GM04504 (cell line): ENCODE results near the gene PLXDC2.

Experiments used
- DNase-seq: peaks from one replicate; pipeline ENCODE4 v3.0.0-alpha.2; 2012; ENCODE audit warnings: low read depth

The PLXDC2 gene

DNA sequence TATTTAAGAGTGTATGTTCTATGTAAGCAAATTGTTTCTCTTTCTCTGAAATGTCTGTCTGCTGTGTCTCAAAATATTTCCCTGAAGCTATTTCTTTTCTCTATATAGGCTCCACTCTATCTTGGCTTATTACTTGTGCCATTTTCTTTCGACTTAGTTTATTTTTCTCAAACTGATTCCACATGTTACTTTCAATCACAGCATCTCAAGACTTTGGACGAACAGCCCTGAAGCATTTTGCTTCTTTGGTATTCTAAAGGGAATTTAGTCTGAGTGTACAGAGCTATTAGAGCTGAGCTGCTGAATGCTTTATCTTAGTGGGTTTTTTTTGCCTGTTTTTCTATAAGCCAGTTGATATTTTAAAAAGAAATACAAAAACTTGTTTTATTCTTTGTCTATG is 95.7 kb downstream of the PLXDC2 start:
- no peak for DNase-seq

DNA sequence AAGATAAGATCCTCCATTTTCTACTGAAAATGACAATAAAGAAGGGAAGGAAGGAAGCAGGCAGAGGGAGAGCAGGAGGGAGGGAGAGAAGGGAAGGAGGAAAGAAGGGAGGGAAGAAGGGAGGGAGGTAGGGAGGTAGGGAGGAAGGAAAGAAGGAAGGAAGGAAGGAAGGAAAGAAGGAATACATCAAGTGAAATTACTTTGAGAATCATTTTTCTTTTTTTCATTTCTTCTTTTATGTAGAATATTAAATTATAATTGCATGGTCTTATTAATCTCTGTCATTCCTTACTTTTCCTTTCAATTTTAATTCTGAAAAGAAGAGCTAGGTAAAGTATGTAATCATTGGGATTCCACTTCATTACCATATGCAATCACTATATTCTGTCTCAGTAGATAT is 97.8 kb downstream of the PLXDC2 start:
- no peak for DNase-seq

DNA sequence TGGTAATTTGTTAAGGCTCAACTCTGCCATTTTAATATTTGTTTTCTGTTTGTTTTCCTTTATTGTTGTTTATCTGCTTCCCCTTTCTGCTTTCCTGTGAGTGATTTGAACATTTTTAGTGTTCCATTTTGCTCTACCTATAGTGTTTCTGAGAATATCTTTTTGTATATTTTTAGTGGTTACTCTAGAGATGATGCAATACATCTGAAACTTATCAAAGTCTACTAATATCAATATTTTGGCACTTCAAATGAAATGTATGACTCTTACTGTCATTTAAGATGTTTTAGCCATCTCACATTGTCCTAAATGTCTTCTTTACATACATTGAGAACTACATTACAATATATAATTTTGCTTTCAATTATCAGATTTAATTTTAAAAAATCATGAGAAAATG is 98.9 kb downstream of the PLXDC2 start:
- DNase-seq = no peak

DNA sequence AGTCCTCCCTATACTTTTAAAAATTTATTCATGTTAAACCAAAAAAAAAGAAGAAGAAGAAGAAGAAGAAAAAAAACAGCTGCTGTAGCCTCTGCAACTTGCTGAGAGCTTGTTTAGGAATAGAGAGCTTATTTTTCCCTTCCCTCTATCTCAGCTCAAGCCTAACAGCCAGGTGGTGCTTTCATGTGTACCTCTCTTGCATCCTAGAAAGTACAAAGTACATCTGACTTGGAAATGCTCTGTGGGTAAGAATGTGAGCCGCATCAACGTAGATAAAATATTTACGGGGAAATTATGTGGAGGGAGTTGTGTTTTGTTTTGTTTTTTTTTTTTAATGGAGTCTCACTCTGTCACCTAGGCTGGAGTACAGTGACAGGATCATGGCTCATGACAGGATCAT is 99.6 kb downstream of the PLXDC2 start:
- no peak for DNase-seq

DNA sequence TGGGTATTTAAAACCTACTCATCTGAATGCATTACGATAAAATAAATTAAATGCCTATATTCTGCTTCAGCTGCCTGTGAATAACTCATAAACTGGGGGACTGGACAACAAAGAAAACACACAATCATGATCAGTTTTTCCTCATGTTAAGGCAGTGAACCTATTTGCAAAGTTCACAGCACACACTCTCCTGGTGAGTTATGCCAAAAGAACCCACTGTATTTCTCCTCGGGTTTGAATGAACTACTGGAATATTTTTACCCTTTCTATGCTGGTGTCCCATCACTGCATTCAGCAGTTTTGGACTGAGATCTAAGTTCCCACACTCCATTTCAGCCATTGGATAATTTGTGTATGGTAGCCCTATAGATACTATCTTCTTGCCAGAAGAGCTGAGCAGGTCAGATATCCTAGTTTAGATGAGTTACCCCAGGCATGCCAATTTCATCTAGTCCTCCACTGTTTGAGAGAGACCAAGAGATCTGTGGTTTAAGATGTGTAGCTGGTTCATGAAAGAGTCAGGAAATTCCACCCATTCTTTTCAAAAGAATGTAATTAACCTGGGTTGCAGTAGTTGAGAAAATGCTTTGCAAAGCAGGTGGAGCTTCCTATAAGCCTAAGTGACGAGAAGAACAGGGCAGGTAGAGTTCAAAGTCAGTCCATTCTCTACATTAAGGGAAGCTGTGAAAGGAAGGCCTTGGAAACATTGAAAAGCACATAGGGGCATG is 101.7 kb downstream of the PLXDC2 start:
- no peak for DNase-seq

DNA sequence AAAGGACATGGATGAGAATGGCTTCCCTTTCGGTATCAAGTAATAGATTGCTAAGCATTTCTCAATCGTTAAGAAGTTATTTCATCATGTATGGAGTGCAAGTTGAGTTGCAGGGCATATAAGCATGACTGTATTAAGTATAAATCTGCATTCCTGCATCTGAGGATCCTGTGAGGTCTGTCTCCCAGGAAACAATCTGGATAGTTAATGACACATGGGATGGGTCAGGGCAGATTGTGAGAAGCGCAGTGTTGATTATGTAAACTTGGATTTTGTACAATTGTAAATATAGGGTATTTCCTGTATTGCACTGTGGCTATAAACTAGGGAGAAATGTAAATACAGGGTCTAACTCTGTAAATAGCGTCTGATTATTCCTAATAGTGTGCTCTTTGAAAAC is 102.6 kb downstream of the PLXDC2 start:
- DNase-seq = no peak

DNA sequence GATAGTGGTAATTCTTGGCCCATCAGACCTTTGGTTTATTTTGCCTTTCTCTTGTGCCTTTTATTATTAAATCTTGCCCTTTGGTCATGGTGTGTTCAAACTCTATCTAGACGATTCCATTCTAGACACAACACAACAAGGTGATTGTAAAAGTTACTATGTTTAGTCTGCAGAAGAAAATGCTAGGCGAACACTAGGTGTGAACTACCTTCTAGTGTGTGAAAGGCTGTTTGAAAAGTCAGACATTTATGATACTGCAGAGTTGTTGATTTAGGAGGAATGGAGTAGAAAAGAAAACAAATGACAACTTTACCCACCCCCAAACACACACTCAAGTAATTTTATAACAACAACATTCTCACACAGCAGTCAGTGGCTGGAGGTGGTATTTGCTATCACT is 103.4 kb downstream of the PLXDC2 start:
- DNase-seq = no peak

DNA sequence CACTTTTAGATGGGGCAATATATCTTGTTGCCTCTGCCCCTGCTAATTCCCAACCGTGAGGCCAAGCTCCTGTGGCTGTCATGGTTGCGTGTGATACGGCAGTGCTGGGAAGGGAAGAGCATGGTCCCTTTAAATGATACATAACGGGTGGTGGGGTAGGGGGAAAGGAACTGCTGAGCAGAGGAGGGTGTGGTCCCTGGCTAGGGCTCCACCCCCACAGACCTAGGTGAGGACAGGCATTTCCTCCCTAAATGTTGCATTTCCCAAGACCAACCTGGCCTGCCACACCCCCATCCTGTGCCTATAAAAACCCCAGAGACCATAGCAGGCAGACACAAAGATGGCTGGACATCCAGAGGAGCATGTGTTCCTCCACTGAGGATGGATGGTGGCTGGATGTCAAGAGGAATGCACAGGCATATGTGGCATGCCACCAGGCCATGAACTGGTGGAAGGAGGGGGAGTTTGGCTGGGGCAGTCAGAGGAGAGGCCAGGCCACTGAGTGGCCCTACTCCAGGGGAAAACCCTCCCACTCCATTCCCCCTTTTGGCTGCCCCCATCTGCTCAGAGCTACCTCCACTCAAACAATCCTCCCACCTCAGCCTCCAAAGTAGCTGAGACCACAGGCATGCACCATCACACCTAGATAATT is 104.0 kb downstream of the PLXDC2 start:
- no peak for DNase-seq

DNA sequence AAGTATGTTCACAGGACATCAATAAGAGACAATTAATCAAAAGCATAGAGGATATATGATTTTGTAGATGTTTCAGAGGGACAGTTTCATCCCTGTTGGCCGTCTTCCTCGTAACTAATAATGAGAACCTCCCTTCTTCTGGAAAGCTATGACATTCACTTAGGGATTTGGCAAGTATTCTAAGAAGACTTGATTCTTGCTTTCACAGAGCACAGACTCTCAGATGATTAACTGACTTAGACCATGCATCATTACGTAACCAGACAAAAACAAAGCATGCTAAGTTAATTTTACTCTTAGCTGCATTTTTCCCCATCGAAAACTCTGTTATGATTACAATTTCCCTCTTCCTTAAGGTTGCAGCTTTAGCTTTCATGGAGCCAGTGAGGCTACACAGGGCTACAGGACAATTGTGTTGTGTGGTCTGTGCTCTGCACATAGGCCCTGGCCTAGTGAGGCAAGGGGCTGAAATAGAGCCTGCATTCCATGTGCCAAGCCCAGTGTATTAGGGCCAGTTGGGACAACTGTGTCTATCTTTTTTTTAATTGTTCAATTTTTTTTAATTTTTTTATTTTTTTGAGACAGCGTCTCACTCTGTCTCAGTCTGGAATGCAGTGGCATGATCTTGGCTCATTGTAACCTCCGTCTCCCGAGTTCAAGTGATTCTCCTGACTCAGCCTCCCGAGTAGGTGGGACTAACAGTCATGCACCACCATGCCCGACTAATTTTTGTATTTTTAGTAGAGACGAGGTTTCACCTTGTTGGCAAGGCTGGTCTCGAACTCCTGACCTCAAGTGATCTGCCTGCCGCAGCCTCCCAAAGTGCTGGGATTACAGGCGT is 105.3 kb downstream of the PLXDC2 start:
- no peak for DNase-seq

DNA sequence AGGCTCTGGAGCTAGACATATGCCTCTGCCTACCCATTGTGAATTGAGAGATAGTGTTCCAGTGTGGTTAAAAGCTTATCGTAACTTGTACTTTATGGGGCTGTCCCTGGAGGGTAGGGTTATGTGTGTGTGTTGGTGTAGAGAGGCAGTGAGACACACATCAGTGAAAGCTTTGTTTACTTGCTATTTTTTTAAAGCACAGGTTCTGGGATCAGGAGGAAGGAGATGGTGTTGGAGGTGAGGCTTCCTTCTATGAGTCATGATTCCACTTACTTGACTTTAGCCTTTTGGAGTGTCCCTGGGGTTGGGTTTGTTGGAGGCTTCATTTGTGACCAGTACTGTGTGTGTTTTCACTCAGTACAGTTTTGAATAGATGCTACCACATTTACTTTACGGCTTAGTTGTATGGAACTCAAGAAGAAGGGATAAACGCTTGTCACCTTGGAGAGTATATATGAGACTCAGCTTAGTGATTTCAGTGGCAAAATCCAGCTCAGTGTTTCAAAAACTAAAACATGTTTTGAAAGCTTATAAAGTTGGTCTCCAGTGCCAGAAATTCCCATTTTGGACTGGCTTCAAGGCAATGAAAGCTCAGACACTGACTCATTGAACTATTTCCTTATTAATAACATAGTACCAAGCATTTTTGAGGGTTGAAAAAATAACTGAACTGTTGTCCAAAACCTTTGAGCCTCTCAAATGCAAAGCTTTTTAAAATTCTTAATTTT is 106.2 kb downstream of the PLXDC2 start:
- no peak for DNase-seq

DNA sequence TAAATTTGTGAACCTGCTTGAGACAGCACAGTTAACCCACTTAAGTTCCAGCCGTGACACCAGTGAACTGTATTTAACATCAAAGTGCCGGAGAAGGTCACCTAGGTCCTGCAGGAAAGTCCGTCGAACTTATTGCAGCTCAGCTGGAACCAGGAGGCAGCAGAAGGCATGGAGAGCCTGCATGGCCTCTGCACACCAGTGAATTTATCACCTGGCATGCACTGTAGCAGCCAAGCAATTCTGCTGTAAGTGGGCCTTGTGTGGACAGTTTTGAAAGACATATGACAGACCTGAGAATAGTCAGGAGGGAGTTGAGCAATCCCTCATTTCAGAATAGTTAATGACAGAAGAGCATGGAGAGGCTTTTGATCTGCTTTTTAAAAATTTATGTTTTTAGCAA is 108.8 kb downstream of the PLXDC2 start:
- no peak for DNase-seq

DNA sequence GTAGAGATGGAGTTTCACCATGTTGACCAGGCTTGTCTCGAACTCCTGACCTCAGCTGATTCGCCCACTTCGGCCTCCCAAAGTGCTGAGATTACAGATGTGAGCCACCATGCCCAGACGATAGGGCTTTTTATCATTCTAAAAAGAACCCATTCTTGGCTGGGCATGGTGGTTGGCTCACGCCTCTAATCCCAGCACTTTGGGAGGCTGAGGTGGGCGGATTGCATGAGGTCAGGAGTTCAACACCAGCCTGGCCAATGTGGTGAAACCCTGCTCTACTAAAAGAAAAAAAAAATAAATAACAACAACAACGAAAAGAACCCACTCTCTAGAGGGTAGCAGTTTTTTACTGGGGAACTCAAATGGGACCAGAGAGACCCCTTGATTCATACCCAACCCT is 112.7 kb downstream of the PLXDC2 start:
- DNase-seq = no peak

DNA sequence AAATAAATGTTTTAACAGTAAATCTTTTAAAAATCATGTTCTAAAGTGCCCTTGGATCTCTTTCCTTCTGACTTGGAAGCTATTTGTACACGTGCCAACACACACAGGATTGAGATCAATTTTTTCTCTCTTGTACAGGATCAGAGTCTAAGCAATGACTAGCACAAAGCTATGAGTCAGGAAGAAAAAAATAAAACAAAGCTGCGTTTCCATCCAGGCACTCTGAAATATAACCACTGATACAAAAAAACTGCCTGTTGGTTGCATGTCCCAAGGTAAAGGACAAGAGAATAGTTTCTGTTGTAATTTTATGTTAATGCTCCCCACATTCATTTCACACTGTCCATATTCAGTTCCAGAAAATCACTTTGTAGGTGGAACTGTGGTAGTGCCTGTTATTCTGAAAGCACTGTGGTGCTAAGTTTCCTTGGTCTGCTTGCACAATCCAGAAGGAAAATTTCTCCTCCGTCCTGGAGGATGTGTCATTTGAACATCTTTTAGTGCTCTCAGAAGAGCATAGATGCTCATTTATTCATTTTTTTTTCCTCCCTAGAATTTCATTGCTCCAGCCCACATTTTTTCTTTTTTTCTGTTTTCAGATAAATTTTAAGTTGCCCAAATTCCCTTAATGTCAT is 113.4 kb downstream of the PLXDC2 start:
- no peak for DNase-seq

DNA sequence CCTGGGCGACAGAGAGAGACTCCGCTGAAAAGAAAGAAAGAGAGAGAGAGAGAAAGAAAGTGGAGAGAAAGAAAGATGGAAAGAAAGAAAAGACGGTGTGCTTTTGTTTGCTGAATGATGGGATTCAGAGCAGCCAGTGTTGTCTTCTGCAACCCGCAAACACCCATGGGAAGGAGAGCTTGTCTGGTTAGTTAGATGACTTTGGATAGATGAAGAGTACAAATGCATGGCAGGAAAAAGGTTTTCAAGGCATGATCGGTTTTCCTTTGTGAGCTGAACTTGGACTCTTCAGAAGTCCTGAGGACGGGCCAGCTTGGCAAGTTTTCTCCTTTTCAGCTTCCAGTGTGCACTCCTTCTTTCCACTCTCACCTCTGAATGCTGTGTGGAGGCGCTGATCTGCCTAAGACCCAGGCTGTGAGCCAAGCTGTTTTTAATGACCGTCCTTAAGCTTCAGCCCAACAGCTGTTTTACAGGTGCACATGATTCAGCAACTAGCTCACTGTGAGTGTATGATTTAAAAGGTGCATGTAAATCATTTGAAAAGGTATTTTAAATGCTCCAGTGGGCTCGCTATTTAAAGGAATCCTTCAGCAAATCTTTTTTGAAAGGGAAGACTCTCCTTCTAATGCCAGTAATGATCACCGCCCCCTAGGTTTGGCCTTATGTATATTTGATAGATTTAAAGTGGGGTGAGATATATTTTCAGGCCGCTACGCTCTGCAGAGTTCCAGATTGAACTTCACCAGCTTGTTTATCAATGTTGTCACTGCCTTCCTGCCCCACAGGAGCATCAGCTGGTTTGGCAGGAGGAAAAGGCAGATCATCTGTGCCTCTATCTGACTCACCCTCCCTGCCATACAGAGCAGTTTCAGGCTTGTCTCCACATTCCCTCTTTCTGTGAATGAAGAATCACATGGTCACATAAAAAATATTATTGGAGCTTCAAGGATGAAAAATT is 115.0 kb downstream of the PLXDC2 start:
- no peak for DNase-seq

DNA sequence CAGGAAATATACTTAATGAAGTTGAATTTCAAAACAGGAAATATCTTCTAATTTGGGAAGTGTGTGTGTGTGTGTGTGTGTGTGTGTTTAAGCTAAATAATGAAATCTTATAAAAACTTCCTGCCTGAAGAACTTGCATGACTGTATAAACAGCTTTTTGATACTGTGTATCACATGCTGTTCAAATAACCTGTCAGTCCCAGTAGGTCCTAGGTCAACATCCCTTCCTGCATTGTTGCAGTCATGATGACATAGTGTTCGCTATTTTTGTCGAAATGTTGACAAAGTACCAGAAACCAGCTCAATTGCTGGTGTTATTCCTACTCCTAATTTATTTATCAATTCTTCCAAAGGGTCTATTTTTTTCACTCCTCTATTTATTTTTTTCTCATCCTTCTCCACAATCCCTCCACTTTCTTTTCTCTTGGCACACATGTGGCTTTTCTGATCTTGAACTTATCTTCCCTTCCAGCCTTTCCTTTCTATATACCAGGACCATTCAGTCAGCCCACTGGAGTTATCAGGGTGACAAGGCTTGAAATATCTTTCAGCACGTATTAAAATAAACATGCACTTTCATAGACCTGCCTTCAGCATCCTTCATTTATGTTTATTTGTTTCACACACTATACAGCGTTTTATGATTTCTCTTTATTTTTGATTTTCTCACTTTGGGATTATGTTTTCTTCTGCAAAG is 115.8 kb downstream of the PLXDC2 start:
- DNase-seq = no peak

DNA sequence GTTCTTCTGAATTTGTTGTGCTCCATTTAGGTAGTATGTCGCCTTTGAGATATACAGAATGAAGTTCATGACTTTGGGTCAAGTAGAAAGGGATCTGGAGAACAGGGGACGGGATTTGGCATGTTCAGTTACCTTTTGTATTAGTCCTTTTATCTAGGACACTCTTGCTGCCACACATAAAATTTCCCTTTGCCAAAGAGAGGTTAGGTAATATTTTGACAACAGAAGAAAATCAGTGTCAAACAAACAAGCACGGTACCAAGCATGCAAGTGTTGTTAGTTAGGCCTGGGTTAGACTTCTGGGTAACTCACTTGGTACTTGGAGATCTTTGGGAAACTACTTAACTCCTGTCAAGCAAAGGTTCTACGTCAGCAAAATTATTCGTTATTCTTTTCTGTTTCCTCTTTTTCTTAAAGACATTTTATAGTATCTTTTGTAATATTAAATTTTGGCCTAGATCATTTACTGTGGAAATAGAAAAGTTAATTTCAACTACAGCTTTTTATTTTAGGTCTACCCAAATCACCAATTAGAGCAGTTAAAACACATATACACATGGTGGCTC is 116.7 kb downstream of the PLXDC2 start:
- no peak for DNase-seq

DNA sequence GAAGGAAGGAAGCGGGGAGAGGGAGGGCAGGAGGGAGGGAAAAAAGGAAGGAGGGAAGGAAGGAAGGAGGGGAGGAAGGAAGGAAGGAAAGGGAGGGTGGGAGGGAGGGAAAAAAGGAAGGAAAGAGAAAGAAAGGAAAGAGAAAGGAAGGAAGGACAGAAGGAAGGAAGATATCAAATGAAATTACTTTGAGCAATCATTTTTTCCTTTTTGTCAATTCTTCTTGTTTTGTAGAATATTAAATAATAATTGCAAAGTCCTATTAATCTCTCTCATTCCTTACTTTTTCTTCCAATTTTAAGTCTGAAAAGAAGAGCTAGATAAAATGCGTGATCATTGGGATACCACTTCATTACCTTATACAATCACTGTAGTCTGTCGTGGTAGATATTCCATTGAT is 117.5 kb downstream of the PLXDC2 start:
- no peak for DNase-seq

DNA sequence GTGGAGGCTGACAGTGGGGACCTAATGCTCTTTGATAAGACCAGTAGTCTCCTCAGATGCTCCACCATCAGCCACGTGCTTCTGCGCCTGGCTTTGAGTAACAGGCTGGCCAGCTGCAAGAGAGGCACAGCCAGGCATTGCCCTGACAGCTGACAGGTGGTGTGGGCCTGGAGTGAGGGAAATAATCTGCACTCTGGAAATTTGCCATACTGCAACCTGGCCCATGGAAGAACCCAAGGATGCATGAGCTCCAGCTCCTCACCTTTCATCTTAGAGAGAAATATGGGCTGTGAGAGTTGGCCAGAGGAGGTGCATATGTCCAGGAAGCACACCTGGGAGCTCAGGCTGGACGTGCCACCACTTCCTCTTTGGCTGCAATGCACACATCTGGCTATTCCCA is 118.9 kb downstream of the PLXDC2 start:
- no peak for DNase-seq

DNA sequence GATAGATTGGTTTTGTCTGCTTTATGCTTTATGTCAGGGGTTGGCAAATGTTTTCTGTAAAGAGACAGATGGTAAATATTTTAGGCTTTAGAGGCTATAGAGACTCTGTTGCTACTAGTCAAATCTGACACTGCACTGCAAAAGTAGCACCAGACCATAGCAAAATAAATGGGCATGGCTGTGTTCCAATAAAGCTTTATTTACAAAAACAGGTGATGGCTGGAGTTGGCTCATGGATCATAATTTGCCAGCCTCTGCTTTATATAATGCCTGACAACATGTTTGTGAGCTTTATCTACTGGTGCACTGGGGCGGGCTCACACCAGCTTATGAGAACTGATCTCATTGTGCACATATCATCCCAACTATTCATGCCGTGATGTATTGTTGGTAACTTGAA is 120.1 kb downstream of the PLXDC2 start:
- DNase-seq = no peak

DNA sequence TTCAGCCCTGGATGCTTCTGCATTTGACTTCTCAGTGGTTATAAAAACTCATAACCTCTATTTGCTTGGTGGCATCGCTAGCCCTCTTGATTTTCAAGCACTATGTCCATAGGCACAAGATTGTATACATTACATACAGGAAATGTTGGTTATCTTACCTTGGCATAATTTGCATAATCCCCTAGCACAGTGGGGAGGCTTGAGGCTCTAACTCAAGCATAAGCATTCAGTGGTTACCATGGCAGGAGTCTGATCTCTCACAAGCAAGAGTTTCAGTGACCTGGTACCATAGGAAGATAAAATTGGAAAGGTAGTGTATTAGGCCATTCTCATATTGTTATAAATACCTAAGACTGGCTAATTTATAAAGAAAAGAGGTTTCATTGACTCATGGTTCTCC is 121.8 kb downstream of the PLXDC2 start:
- DNase-seq = no peak
